Measurements from ENCODE around the gene RAB26.

DNA sequence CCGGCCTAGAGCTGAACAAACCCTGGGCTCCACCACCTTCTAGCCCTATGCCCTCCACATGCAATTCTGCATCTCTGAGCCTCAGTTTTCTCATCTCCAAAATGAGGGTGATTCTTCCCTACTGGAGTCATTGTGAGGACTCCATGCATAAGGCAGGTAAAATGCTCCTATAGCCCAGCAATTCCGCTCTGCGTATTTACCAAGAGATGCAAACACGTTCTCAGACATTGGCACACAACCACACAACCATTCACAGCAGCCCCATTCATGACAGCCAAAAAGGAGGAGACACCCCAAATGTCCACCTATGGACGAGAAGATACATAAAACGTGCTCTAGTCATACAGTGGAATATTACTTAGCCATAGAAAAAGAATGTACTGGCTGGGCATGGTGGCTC is 51.9 kb downstream of the RAB26 start:
- TF ChIP-seq ELK4 (IDR thresholded peaks at IDR 0.05; ENCODE audit: borderline replicate concordance, low read depth, low read length): no peak
- no peak for TF ChIP-seq SP2 (tag by site-specific recombination; IDR thresholded peaks at IDR 0.05)
- TF ChIP-seq, protein P1, sequence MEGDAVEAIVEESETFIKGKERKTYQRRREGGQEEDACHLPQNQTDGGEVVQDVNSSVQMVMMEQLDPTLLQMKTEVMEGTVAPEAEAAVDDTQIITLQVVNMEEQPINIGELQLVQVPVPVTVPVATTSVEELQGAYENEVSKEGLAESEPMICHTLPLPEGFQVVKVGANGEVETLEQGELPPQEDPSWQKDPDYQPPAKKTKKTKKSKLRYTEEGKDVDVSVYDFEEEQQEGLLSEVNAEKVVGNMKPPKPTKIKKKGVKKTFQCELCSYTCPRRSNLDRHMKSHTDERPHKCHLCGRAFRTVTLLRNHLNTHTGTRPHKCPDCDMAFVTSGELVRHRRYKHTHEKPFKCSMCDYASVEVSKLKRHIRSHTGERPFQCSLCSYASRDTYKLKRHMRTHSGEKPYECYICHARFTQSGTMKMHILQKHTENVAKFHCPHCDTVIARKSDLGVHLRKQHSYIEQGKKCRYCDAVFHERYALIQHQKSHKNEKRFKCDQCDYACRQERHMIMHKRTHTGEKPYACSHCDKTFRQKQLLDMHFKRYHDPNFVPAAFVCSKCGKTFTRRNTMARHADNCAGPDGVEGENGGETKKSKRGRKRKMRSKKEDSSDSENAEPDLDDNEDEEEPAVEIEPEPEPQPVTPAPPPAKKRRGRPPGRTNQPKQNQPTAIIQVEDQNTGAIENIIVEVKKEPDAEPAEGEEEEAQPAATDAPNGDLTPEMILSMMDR (tag by site-specific recombination; IDR thresholded peaks at IDR 0.05): no peak
- TF ChIP-seq, protein P2, sequence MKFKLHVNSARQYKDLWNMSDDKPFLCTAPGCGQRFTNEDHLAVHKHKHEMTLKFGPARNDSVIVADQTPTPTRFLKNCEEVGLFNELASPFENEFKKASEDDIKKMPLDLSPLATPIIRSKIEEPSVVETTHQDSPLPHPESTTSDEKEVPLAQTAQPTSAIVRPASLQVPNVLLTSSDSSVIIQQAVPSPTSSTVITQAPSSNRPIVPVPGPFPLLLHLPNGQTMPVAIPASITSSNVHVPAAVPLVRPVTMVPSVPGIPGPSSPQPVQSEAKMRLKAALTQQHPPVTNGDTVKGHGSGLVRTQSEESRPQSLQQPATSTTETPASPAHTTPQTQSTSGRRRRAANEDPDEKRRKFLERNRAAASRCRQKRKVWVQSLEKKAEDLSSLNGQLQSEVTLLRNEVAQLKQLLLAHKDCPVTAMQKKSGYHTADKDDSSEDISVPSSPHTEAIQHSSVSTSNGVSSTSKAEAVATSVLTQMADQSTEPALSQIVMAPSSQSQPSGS (tag by site-specific recombination; IDR thresholded peaks at IDR 0.05; ENCODE audit: low read depth): no peak
- no peak for TF ChIP-seq ZNF600 (tag by site-specific recombination; IDR thresholded peaks at IDR 0.05)

Measured in HEK293 (cell line).